GM18858 (cell line): ENCODE data around the gene EPS8.
A peak's percentile ranks its signal among the peaks of the same experiment; 100 is the strongest.

ENCODE experiments used
- ATAC-seq: cut with Tn5 transposase; IDR thresholded peaks from one replicate; pipeline ENCODE4 v1.9.1; 2021; ENCODE audit not compliant: unreplicated experiment

The EPS8 gene

DNA sequence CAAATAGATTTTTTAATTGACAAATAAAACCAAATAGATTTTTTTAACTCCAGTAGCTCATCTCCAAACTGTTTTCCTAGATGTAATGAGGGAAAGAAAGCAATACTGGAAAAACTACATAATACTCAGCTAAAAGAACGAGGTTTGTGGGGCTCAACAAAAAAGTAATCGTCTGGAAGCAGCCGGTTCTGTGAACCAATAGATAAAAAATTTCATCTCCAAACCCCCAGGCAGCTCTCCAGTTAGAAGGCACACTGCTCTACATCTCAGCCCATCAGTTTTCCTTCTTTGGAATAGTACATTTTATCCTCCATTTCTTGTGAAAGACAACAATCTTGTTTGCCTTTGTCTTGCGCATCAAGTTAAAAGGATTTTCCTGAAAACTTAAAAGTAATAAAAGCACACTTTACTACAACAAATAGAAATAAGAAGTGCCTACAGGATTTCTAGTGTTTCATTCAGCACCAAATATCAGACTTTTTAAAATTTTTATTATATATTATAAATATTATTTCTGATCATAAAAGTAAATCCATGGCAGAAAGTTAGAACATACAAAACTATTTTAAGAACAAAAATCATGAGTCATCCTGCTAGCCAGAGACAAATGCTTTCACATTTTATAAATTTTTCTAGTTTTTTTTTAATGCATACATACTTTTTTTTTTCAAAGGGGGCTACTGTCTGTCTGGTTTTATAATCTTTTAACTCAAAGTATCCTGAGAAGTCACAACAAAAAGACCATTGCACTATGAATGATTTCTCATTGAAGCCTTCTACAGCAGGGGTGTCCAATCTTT is 67.7 kb downstream of the EPS8 start:
- ATAC-seq: no peak

- no peak for ATAC-seq
Measured at GRCh38 chr12:15720295-15720694, 68.9 kb downstream of the EPS8 start.

DNA sequence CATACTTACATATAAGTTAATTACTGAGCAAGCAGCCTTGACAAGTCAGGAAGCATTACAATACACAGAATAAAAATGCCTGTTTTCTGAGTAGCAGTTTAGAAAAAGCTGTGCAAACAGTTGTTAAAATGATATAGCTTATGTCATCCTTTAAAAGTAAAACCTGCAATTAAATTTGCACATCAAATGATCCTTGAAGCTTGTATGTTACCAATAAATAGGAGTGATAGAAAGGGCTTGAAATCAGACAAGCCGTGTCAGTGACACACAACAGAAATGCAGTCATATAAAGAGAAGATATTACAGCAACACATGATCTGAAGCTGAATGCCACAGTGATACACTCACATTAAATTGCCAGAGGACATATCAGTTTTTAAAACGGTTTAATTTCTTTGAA is 70.0 kb downstream of the EPS8 start:
- no peak for ATAC-seq

- ATAC-seq: no peak
Measured at GRCh38 chr12:15717940-15718567, 71.1 kb downstream of the EPS8 start.

DNA sequence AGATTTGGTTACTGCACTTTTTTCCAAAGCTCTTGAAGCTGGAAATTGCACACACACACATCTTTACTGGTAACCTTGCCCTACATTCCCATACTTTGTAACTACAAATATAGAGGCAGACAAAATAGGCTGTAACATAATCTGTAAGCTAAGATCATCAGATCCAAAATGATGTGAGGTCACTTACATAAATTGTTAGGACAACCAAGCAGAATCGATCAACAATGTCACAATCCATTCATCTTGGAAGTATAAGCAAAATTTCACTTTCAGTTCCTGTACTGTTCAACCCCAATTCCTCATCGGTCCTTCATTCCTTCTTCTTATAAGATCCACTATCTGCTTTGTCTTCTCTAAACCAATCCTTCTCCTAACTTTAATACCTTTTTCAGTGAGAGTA is 72.6 kb downstream of the EPS8 start:
- ATAC-seq: no peak

- no peak for ATAC-seq
Measured at GRCh38 chr12:15714256-15714655, 74.9 kb downstream of the EPS8 start.

DNA sequence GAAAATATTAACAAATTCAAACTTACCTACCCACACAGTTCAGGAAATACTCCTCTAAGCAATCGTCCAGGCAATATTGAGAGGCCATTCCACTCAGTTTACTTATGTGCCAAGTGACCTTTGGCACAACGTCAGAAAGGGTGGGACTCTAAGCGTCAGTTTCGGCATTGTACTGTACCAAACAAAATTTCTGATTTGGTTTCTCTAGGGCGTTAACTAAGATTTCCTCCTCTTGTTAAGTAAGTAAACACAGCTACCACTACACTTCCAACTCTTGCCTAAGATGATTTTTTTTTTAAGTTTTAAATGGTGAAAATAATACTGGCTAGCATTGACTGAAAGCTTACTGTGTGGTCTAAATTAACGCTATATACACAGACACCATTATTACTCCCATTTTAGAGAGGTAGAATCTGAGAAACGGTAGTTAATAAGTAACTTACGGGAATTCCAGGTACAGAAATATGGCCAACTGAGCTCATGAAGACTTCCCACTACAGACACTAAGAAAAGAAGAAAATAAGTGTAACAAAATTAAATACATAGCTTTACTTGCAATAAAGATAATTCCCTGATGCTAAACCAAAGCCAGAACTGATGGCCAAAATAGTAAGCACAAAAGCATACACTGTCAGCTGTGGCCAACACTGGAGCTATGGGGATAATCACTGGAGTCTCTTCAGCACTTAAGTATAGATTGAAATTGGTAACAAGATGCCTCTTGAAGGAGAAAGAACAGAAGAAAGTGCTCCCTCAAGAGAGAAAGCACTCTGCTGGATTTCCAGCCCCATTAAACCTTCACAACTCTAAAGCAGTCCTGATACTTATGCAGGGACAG is 76.1 kb downstream of the EPS8 start:
- no peak for ATAC-seq

DNA sequence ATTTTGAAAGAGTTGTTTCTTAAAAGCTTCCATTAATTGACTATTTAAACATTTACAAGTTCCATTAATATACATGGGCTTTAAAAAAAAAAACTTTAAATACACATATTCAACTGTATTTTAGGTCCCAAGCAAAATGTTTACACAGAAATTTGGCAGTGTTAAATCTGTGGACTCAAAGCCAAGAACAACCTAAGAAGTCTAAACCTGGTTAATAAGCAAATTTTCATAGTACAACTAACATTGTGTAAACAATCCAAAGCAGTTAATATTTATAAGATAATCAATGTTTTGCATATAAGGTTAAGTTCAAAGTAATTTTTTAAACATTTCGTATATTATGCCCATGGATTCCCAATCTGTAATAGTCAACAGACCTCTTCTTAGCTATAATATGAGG is 77.0 kb downstream of the EPS8 start:
- ATAC-seq: no peak

GRCh38 chr12:15710860-15711510 is 78.2 kb downstream of the EPS8 start:
- no peak for ATAC-seq

GRCh38 chr12:15709551-15709950 is 79.6 kb downstream of the EPS8 start:
- ATAC-seq: no peak

GRCh38 chr12:15708396-15709076 is 80.7 kb downstream of the EPS8 start:
- no peak for ATAC-seq

DNA sequence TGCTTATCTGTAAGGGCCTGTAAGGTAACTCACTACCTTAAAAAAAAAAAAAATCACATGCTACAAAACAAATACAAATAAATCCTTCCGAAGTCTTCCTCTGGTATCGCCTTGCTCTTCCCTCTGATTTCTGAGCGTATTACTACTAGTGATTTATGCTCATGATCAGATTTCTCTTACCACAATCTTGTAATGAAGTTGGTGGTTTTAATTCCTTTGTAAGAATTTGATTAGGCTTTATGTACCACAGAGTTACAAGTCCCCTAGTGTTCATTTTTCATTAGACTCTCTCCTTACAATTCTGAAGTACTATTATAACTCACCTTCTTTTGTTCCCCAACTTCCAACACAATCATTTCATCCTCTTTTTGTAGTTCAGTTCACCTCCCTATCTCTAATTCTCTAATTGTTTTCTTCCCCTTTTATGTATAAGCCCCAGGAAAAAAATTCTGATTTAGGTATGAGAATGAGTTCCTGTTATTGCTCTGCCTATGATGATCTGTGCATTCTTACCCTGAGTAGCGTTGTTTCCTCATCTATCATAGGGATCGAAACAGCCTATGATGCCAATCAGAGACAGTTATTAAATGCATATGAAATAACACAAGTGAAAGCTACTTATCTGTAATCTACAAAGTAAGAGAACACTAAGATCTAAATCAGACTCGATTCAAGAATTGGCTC is 81.5 kb downstream of the EPS8 start:
- no peak for ATAC-seq

- no peak for ATAC-seq
Measured at GRCh38 chr12:15706010-15706676, 83.0 kb downstream of the EPS8 start.

- no peak for ATAC-seq
Measured at GRCh38 chr12:15705606-15706005, 83.6 kb downstream of the EPS8 start.

DNA sequence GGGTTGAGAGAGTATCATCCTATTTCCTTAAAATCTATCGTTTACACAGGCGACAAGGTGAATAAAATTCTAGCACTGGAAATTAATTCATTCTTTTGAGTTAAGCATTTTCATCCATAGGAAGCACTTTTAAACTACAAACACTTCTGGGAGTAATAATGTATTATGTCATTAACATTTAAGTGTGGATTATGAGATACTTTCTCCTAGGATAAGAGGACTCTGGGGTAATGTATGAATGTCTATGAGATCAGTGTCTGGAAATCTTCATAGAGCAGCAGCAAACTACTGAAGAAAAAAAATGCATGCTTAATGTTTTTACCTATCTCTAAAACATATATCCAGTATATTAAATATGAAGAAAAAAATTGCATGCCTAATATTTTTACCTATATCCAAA is 86.9 kb downstream of the EPS8 start:
- ATAC-seq: no peak

- ATAC-seq: no peak
Measured at GRCh38 chr12:15701631-15702156, 87.5 kb downstream of the EPS8 start.

GRCh38 chr12:15701206-15701605 is 88.0 kb downstream of the EPS8 start:
- no peak for ATAC-seq

DNA sequence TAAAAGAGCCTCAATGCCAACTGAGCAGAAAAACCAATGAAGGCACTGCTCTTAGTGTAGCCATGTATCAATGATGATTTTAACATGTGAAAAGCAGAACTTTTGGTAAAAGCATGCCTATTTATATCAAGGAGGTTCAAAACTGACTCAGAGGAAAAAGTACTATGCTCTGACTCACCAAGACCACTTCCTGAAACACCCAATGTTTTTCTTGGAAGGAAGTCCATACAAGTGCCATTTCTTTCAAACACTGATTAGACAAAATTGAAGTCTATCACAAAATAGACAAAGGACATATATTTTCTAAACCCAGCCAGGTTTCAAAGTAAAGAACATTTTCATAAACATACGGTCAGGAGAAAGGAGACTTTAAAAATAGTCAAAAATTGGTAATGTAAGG is 88.6 kb downstream of the EPS8 start:
- ATAC-seq: peak; percentile 79

DNA sequence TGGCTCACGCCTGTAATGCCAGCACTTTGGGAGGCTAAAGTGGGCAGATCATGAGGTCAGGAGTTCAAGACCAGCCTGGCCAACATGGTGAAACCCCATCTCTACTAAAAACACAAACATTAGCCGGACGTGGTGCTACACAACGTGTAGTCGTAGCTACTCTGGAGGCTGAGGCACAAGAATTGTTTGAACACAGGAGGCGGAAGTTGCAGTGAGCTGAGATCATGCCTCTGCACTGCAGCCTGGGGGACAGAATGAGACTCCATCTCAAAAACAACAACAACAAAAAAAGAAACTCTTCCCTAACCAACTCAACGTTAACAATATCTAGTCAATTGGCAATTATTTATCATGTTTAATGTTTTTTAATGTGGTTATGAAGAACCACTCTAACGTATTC is 89.3 kb downstream of the EPS8 start:
- ATAC-seq: no peak
